PC-9 (cell line): Measurements from ENCODE around the gene PLRG1.

Experiments used
- EZH2 ChIP-seq: fragments of 200-600 bp; sonication (generic); IDR thresholded peaks from 2 replicates; pipeline ENCODE4 v1.8.0; 2017; ENCODE audit warnings: antibody characterized with exemption, low read depth
- TF ChIP-seq, protein P1 (sequence below): fragments of 200-600 bp; sonication (generic); conservative IDR thresholded peaks from 2 replicates; pipeline ENCODE4 v1.6.1; 2017; ENCODE audit warnings: mixed run types, antibody characterized with exemption, mild to moderate bottlenecking, moderate library complexity

DNA sequence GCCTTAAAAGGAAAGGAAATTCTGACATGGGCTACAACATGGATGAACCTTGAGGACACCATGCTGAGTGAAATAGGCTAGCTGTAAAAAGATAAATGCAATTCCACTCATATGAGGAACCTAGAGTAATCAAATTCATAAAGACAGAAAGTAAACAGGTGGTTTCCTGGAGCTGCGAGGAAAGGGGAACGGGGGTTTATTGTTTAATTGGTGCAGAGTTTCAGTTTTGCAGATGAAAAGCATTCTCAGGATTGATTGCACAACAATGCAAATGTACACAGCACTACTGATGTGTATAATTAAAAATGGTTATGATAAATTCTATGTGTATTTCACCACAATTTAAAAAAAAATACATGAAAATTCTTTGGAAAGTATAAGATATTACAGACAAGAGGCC lies 24.0 kb downstream of the PLRG1 start:
- TF ChIP-seq, protein P1, sequence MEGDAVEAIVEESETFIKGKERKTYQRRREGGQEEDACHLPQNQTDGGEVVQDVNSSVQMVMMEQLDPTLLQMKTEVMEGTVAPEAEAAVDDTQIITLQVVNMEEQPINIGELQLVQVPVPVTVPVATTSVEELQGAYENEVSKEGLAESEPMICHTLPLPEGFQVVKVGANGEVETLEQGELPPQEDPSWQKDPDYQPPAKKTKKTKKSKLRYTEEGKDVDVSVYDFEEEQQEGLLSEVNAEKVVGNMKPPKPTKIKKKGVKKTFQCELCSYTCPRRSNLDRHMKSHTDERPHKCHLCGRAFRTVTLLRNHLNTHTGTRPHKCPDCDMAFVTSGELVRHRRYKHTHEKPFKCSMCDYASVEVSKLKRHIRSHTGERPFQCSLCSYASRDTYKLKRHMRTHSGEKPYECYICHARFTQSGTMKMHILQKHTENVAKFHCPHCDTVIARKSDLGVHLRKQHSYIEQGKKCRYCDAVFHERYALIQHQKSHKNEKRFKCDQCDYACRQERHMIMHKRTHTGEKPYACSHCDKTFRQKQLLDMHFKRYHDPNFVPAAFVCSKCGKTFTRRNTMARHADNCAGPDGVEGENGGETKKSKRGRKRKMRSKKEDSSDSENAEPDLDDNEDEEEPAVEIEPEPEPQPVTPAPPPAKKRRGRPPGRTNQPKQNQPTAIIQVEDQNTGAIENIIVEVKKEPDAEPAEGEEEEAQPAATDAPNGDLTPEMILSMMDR: no peak
- TF ChIP-seq EZH2: no peak
